Renal cortex interstitium (tissue), 15 donors: ENCODE results near the gene C22orf42. TPM values are rescaled to one million over a fixed set of nuclear protein-coding genes. Genes with fewer than 3 reads are reported as not detected.
A peak's percentile ranks its signal among the peaks of the same experiment; 100 is the strongest.
"Not testable (repeated sequence)": the region's sequence is repeated elsewhere in the genome, so short reads cannot be mapped to it uniquely, and the experiment has no call there.

Experiments used
- DNase-seq, 11 donors: peaks; one replicate each; pipeline ENCODE4 v3.0.0-alpha.2; 2013; ENCODE audit warnings: low read depth in 9 of 11, low spot score in 4 of 11; ENCODE audit errors: extremely low read depth in 1 of 11
- long read RNA-seq, 16 experiments: transcript quantifications; one replicate each; lab custom pipeline, GENCODE V29; 2026
- polyA plus RNA-seq, 3 donors: library from polyadenylated mRNA; unstranded; fragments of 120-200 nt; gene quantifications; one replicate each; pipeline ENCODE4 v1.2.1, GENCODE V29; 2013; ENCODE audit not compliant: insufficient read length in 3 of 3

C22orf42 gene, protein sequence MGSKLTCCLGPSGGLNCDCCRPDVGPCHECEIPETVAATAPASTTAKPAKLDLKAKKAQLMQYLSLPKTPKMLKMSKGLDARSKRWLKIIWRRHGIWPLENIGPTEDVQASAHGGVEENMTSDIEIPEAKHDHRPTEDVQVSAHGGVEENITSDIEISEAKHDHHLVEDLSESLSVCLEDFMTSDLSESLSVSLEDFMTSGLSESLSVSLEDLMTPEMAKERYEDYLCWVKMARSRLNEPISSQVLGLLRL
- polyA plus RNA-seq, result not detected
- long read RNA-seq, donor 1, result 0 reads
- long read RNA-seq, donor 2, result 0 reads
- long read RNA-seq, donor 3, result 0 reads
- long read RNA-seq, donor 4, result 0 reads
- long read RNA-seq, donor 5, result 0 reads
- long read RNA-seq, donor 6, result 0 reads
- long read RNA-seq, donor 7, result 0 reads
- long read RNA-seq, donor 8, result 0 reads
- long read RNA-seq, donor 9, result 0 reads
- long read RNA-seq, donor 10, result 0 reads
- long read RNA-seq, donor 11, result 0 reads
- long read RNA-seq, donor 12, result 0 reads
- long read RNA-seq, donor 13, result 0 reads
- long read RNA-seq, donor 14, result 0 reads
- long read RNA-seq, donor 15, result 0 reads
- long read RNA-seq, donor 16, result 0 reads

DNA sequence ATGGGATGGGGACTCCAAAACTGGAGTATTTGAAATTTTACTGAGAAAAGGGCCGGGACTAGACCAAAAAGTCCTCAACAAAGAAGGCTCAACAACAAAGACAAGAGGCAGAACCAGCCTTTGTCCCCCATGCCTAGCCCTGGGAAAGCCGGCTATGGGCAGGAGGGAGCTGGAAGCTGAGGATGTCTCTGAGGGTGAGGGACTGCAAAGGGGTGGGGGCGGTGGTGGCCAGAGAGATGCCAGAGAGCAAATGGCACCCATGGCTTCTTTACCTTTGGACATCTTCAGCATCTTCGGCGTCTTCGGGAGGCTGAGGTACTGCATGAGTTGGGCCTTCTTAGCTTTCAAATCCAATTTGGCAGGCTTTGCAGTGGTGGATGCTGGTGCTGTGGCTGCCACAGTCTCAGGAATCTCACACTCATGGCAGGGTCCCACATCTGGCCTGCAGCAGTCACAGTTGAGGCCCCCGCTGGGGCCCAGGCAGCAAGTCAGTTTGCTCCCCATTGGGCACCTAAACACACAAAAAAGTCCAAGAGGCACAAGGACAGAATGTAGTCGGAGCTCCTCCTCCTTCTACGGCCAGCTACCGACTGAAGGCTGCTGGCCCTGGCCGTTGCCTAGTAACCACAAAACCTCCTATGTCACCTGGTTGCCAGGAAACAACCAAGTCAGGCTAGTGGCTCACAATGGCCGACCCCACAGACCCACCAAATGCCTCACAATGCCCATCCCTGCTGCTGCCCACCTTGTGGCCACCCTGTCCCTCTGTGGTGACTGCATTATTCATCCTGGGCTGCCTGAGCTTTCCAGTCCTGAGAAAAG, at the start of gene C22orf42:
TSS of gene C22orf42 (minus strand) at position 592 of the 822 bp plus-strand sequence. CDS start at position 504, 88 bp downstream.
- no peak for DNase-seq

DNA sequence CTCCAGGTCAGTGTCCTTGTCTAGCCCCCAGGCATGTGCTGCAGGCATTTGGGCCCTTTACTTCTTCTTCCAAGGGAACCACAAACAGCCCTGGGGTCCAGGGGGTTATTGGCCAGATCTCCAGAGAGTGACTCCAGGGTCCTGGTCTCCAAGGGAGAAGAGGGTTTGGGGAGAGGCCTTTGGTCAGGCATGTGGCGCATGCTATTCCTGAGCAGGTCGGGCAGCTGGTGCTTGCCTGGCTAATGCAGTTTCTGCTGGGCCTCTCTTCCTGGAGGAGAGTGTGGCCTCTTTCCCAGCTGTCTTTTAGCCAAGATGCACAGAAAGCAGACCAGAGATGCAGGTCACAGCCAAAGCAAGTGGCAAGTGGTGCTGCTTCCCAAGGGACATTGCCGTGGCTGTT, 49.6 kb upstream of the C22orf42 start:
- DNase-seq, result no peak

DNA sequence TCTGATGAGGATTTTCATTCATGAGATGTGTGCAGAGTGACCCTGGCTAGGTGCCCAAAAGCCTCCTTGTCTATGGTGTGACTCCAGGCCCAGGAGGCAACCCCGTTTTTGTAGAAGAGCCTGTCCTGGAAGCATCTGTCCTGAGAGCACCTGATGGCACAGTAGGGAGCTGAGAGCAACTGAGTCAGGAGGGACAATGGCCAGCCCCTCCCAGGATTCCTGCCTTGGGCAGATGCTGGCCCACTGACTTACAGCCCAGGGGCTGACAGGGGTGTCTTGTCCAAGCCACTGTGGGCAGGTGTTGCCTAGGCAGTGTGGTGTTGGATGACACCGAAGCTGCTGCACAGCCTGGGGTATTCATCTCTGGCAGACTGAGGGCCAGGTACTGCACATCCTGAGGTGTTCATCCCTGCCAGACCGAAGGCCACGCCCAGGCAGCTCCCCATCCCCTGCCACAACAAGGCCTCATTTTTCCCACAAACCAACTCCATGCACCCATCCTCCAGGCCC, 48.9 kb upstream of the C22orf42 start:
- no peak for DNase-seq

DNA sequence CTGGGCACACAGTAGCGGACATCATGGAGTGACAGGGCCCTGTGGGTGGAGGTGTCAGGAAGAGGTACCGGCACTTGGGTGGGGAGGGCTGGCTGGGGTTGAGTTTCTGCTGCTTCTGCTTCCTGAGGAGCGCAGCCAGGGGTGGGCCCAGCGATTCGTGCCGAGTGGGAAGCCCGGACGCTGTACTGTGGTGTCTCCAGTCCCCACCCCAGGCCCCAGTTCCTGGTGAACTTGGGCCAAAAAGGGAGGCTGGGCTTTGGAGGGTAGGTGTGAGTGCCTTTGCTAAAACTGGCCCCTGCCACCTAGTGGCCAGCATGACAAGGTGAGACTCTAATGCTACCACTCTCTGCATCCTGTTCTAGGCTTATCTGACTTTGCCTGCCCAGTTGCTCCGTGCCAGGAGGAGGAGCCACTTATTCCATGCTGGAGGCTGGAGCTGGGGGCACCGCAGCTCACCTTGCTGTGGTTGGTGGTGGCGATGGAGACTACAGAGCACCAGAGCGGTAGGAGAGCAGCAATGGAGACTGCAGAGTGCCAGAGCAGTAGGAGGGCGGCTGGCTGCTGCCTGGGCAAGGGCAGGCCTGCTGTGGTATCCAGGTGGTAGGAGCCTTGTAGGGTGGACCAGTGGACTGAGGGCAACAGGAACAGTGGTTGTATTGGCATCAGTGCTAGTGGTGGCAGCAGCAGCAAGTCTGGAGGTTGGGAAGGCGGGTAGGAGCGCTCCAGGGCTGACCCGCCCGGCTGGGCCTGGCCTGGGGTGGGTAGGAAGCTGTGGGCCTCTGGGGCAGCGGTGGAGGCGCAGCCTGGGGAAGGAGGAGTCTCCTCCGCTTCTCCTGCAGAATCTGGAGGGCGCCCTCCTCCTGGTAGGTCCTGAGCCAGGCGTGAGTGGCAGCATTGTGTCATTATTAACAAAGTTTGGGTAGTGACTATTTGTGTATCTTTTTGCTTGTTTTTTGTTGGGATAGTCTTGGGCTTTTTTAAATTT, 48.0 kb upstream of the C22orf42 start:
- DNase-seq, result no peak

DNA sequence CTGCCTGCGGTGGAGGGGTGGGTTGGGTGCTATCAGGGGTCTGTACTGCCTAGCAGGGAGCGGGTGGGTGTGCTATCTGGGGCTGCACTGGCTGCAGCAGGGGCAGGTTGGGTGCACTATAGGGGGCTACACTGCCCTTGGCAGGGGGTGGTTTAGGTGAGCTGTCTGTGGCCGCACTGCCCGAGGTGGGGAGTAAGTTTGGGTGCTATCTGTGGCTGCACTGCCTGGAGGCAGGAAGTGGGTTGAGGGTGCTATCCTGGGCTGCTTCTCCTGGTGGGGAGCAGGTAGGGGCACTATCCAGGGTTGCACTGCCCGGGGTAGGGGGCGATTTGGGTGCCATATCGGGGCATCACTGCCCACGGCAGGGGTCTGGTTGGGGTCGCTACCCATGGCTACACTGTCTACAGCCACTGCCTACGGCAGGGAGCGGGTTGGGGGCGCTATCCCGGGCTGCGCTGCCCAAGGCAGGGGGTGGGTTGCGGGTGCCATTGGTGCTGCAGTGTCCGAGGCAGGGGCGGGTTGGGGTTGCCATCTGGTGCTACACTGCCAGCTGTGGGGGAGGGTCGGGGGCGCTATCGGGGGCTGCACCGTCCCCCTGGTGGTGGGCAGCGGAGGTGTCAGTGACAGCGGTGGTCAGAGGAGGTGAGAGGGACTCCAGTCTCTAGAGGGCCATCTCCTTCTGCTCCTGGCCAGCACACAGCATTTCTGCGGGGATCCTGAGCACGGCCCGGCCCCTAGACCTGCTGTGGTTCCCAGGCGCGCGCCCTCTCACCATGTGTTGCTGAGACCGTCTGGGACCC, 47.1 kb upstream of the C22orf42 start:
- no peak for DNase-seq

DNA sequence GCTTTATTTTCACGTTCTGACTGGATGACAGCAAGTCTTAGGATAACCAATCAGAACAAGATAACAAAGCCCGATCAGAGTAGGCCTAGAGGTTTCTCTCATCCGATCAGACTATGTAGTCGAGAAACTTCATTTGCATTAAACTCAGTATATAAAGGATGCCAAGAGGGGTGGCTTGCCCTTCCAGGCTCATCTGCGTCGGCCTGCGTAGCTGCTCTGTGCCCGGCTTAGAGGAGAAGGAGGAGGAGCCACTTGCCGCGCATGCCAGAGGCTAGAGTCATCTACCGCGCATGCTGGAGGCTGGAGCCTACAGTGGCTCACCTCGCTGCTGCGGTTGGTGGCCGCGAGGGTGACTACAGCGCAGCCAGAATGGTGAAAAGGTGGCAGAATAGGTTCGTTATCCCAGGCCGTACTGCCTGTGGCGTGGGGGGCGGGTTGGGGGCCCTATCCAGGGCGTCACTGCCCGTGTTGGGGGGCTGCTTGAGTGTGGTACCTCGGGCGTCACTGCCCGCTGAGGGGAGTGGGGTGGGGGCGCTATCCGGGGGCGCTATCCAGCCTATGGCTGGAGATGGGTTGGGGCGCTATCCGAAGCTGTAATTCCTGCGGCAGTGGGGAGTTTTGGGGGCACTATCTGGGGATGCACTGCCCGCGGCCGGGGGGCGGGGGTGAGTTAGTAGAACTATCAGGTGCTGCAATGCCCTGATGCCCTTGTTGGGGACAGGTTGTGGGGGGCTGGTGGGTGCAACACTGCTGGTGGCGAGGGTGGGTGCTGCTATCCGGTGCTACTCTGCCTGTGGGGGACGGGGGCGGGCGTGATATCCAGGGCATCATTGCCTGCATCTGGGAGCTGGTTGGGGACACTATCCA, 46.0 kb upstream of the C22orf42 start, which contains the start of gene RFPL2:
TSS of gene RFPL2 (minus strand) at position 218 of the 867 bp plus-strand sequence. CDS start 2,622 bp downstream, outside the sequence.
- DNase-seq, result no peak

DNA sequence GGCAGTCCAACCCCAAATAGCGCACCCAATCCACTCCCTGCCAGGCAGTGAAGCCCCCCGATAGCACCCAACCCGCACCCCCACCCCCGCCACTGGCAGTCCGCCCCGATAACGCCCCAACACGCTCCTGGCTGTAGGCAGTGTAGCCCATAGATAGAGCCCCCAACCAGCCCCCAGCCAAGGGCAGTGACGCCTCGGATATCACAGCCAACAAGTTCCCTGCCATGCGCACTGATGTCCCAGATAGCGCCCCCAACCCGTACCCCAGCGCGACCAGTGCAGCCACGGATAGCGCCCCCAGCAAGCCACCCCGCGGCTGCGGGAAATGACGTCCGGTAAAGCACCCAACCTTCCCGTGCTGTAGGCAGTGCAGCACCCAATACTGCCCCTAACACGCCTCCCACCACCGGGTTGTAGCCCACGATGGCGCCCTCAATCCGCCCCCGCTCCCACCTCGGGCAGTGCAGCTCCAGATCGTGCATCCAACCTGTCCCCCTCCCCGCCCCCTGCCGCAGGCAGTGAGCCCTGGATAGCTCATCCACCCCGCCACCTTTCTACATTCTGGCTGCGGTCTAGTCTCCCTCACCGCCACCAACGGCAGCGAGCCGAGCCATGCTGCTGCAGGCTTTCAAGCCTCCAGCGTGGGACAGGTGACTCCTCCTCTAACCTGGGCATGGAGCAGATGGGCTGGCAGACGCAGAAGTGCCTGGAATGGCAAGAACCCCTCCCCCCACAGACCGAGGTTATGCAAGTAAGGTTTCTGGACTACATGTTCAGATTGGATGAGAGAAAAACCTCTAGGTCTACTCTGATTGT, 45.1 kb upstream of the C22orf42 start:
- DNase-seq, result no peak

DNA sequence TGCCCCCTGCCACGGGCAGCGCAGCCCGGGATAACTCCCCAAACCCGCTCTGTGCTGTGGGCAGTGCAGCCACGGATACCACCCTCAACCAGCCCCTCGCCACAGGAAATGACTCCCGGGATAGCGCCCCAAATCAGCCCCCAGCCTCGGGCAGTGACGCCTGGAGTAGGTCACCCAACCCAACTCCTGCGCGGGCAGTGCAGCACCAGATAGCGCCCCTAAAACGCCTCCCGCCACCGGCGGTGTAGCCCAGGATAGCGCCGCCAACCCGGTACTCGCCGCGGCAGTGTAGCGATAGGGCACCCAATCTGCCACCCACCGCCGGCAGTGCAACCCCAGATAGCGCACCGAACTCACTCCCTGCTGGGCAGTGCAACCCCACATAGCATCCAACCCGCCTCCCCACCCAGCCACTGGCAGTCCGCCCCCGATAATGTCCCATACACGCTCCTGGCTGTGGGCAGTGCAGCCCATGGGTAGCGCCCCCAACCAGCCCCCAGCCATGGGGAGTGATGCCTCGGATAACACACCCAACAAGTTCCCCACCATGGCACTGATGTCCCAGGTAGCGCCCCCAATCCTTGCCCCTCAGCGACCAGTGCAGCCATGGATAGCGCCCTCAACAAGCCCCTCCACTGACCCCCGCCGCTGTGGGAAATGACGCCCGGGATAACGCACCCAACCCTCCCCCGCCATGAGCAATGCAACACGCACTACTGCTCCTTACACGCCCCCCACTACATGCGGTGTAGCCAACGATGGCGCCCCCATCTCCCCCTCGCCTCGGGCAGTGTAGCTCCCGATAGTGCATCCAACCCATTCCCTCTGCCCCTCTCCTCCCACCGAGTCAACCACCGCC, 44.3 kb upstream of the C22orf42 start:
- DNase-seq, result no peak

DNA sequence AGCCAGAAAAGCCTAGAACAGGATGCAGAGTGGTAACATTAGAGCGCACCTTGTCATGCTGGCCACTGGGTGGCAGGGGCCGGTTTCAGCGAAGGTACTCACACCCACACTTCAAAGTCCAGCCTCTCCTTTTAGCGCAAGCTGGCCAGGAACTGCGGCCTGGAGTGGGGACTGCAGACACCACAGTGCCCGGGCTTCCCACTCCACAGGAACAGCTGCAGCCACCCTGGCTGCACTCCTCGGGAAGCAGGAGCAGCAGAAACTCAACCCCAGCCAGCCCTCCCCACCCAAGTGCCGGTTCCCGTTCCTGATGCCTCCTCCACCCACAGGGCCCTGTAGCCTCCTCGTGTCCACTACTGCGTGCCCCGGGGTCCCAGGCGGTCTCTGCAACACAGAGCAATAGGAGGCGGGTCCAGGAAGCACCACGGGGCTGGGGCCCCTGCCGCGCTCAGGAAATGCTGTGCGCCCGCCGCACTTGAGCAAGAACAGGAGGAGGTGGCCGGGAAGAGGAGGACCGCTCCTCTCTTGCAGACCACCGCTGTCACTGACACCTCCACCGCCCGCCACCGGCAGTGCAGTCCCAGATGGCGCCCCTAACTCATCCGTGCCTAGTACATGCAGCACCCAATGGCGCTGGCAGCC, 43.6 kb upstream of the C22orf42 start:
- peak in 9 of 11 donors; percentile 26 to 65 (median 54) for DNase-seq

DNA sequence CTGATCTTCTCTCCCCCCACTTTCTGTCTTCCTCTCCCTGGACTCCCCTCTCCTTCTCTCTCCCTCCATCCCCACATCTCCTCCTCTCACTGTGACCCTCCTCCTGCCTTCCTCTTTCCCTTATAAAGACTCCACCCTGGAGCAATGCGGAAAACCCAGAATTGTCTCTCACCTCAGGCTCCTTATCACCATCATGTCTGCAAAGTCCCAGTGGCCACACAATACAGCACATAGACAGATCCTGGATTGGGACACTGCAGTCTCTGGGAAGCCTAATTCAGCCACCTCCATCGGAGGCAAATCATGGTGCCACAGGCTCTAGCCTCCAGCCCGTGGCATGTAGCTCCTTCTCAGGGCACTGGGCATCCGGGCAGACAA, 43.0 kb upstream of the C22orf42 start:
- DNase-seq, result no peak

DNA sequence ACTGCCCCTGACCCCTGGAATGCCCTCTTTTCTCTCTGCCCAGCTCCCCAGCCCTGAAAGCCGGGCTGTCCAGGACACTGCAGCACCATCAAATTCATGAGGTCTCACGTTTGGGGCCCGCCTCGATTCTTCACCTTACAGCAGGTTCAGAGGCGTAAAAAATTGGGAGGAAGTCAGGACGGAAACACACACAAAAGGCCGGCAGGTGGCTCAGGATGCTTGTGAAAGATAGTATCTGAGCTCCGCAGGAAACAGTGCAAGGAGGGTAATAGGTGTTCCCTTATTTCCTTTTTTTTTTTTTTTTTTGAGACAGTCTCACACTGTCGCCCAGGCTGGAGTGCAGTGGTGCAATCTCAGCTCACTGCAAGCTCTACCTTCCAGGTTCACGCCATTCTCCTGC, 41.6 kb upstream of the C22orf42 start:
- DNase-seq, result no peak

DNA sequence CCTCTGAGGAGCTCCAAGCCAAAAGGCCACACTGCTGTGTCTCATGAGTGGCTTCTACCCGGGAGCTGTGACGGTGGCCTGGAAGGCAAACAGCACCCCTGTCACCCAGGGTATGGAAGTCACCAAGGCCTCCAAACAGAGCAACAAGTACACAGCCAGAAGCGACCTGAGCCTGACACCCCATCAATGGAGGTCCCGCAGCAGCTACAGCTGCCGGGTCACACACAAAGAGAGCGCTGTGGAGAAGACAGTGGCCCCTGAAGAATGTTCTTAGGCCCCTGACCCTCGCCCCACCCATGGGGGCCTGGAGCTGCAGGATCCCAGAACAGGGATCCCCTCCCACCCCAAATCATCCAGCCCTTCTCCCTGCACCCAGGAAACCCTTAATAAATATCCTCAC, 40.9 kb upstream of the C22orf42 start:
- DNase-seq, result no peak

DNA sequence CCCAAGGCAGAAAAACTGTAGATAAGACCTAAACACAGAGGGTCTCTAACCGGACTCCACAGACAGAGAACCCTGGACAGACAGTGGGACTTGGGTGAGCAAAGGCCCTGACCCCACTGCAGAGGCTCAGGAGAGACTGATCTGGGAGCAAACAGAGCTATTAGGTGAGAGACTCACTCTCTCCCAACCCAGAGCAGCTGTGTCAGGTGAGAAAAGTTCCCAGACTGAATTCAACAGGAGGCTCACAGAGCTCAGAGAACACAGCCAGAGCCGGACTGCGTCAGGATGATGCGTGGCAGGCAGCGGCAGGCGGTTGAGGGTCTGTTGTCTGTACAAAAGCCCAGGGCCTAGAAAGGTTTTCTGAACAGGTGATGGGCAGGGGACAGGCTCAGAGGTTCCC, 40.2 kb upstream of the C22orf42 start:
- no peak for DNase-seq

DNA sequence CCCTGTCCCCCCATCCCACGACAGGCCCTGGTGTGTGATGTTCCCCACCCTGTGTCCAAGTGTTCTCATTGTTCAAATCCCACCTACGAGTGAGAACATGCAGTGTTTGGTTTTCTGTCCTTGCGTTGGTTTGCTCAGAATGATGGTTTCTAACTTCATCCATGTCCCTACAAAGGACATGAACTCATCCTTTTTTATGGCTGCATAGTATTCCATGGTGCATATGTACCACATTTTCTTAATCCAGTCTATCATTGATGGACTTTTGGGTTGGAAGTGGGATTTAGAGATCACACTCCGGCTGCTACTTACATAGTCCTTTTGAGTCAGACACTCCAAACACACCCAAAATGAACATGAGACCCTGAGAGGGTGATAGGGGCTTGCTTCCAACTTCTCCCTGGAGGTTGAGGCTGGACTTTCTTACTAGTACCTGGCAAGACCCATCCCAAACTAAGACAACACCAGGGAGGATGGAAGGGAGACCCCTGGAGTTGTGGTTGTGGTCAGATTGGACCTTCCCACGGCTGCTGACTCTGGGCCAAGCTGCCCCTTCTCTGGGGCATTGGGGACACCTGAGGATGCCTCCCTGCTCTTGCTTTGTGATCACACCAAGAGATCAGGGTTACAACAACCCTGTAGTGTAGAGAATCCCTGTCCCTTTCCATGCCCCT, 38.6 kb upstream of the C22orf42 start:
- DNase-seq, result not testable (repeated sequence)
